ENCODE measurements around the gene FGFRL1. TPM values are rescaled to one million over a fixed set of nuclear protein-coding genes. Genes with fewer than 3 reads are reported as not detected.

Gene FGFRL1
- total RNA-seq, 5 donors from 2014 or later (not counting 1 experiment from before 2014, with no cell fraction given): 14.9 to 25.2 (median 23.7) TPM

- Histone ChIP-seq H3K27me3 (replicated peaks in 1 of 2; ENCODE audit: control insufficient read depth in 2 of 2, extremely low read depth in 1 of 2, insufficient read depth in 2 of 2, low read length in 1 of 2) (peaks cover 0 to 3% of the 10 kb centered on the region in 2 experiments), H3K4me1 (ENCODE audit: control insufficient read depth in 1 of 2, extremely low read depth in 1 of 2, insufficient read depth in 2 of 2, low read length in 2 of 2) (peaks cover 2 to 31% of the 10 kb centered on the region in 2 experiments), H3K4me3 (ENCODE audit: control insufficient read depth in 1 of 2, extremely low read depth in 1 of 2, low read length in 1 of 2) (no peak overlapping the region), H3K36me3 (ENCODE audit: control insufficient read depth in 2 of 2, extremely low read depth in 1 of 2, insufficient read depth in 1 of 2, low read length in 1 of 2) (no peaks in the 10 kb centered on the region), H3K9me3 (no peaks in the 10 kb centered on the region), H3K27ac (ENCODE audit: low read length) (no peak overlapping the region)
- H3K36me3 Mint-ChIP-seq: no peaks in the 10 kb centered on the region
- WGBS (ENCODE audit: insufficient coverage): 94% methylated on average over 33 of the region's 36 CpGs
- H3K4me1 Mint-ChIP-seq: peaks cover 4 to 12% (median 6%) of the 10 kb centered on the region in 3 donors
- ATAC-seq (replicated peaks in 1 of 4): no peak
- H3K27me3 Mint-ChIP-seq: no peaks in the 10 kb centered on the region
- no peaks in the 10 kb centered on the region for H3K9me3 Mint-ChIP-seq
- H3K27ac Mint-ChIP-seq: no peak overlapping the region
- DNase-seq: no peak
- peak overlapping the region; percentile 52 to 54 (median 53) for H3K4me3 Mint-ChIP-seq
- CTCF ChIA-PET: interaction anchor here in 1 of 2 donors (0.5 kb wide), 1 partner anchor 334 kb away, joined by 3 read pairs; no protein-coding TSS in a partner anchor
- POLR2A ChIA-PET: no interaction called here
Measured at GRCh38 chr4:1014291-1015167, 3.1 kb downstream of the FGFRL1 start.

GRCh38 chr4:1015179-1015578 lies 3.8 kb downstream of the FGFRL1 start:
- Mint-ChIP-seq H3K27me3 (no peaks in the 10 kb centered on the region), H3K4me1 (peaks cover 4 to 16% (median 11%) of the 10 kb centered on the region in 3 donors), H3K4me3 (no peak overlapping the region), H3K27ac (no peak overlapping the region), H3K9me3 (no peaks in the 10 kb centered on the region), H3K36me3 (no peaks in the 10 kb centered on the region)
- Histone ChIP-seq H3K4me1 (ENCODE audit: control insufficient read depth in 1 of 2, extremely low read depth in 1 of 2, insufficient read depth in 2 of 2, low read length in 2 of 2) (peaks cover 0 to 36% of the 10 kb centered on the region in 2 experiments), H3K27ac (ENCODE audit: low read length) (no peak overlapping the region), H3K4me3 (ENCODE audit: control insufficient read depth in 1 of 2, extremely low read depth in 1 of 2, low read length in 1 of 2) (no peak overlapping the region), H3K9me3 (no peaks in the 10 kb centered on the region), H3K27me3 (replicated peaks in 1 of 2; ENCODE audit: control insufficient read depth in 2 of 2, extremely low read depth in 1 of 2, insufficient read depth in 2 of 2, low read length in 1 of 2) (peaks cover 0 to 3% of the 10 kb centered on the region in 2 experiments), H3K36me3 (ENCODE audit: control insufficient read depth in 2 of 2, extremely low read depth in 1 of 2, insufficient read depth in 1 of 2, low read length in 1 of 2) (no peaks in the 10 kb centered on the region)
- ChIA-PET POLR2A (no interaction called here), CTCF (no interaction called here)
- 88% methylated on average over 6 of the region's 8 CpGs for WGBS (ENCODE audit: insufficient coverage)
- no peak for DNase-seq
- ATAC-seq (replicated peaks in 1 of 4): no peak

- H3K36me3 ChIP-seq (ENCODE audit: control insufficient read depth in 2 of 2, extremely low read depth in 1 of 2, insufficient read depth in 1 of 2, low read length in 1 of 2): no peaks in the 10 kb centered on the region
- Mint-ChIP-seq H3K27ac (no peak overlapping the region), H3K4me3 (no peak overlapping the region), H3K36me3 (no peaks in the 10 kb centered on the region), H3K27me3 (no peaks in the 10 kb centered on the region), H3K4me1 (peaks cover 2 to 13% (median 5%) of the 10 kb centered on the region in 3 donors), H3K9me3 (no peaks in the 10 kb centered on the region)
- ChIA-PET POLR2A (no interaction called here), CTCF (interaction anchor here in 1 of 2 donors (0.6 to 0.7 kb wide), 2 partner anchors 81 to 92 kb away, joined by 3 to 4 read pairs; no protein-coding TSS in a partner anchor)
- WGBS (ENCODE audit: insufficient coverage): 95% methylated on average over 10 of the region's 10 CpGs
- H3K27ac ChIP-seq (ENCODE audit: low read length): no peak overlapping the region
- H3K4me3 ChIP-seq (ENCODE audit: control insufficient read depth in 1 of 2, extremely low read depth in 1 of 2, low read length in 1 of 2): no peak overlapping the region
- H3K27me3 ChIP-seq (replicated peaks in 1 of 2; ENCODE audit: control insufficient read depth in 2 of 2, extremely low read depth in 1 of 2, insufficient read depth in 2 of 2, low read length in 1 of 2): peaks cover 0 to 3% of the 10 kb centered on the region in 2 experiments
- DNase-seq: no peak
- no peak for ATAC-seq (replicated peaks in 1 of 4)
- peaks cover 0 to 33% of the 10 kb centered on the region in 2 experiments for H3K4me1 ChIP-seq (ENCODE audit: control insufficient read depth in 1 of 2, extremely low read depth in 1 of 2, insufficient read depth in 2 of 2, low read length in 2 of 2)
- H3K9me3 ChIP-seq: no peaks in the 10 kb centered on the region
Measured at GRCh38 chr4:1015746-1016145, 4.3 kb downstream of the FGFRL1 start.

GRCh38 chr4:1017211-1017610 lies 5.8 kb downstream of the FGFRL1 start:
- peaks cover 2 to 14% (median 5%) of the 10 kb centered on the region in 3 donors for H3K4me1 Mint-ChIP-seq
- Histone ChIP-seq H3K4me3 (ENCODE audit: control insufficient read depth in 1 of 2, extremely low read depth in 1 of 2, low read length in 1 of 2) (no peak overlapping the region), H3K27me3 (replicated peaks in 1 of 2; ENCODE audit: control insufficient read depth in 2 of 2, extremely low read depth in 1 of 2, insufficient read depth in 2 of 2, low read length in 1 of 2) (peaks cover 0 to 3% of the 10 kb centered on the region in 2 experiments), H3K4me1 (ENCODE audit: control insufficient read depth in 1 of 2, extremely low read depth in 1 of 2, insufficient read depth in 2 of 2, low read length in 2 of 2) (peaks cover 0 to 29% of the 10 kb centered on the region in 2 experiments), H3K9me3 (no peaks in the 10 kb centered on the region), H3K36me3 (ENCODE audit: control insufficient read depth in 2 of 2, extremely low read depth in 1 of 2, insufficient read depth in 1 of 2, low read length in 1 of 2) (no peaks in the 10 kb centered on the region), H3K27ac (ENCODE audit: low read length) (no peak overlapping the region)
- WGBS (ENCODE audit: insufficient coverage): 98% methylated on average over 7 of the region's 16 CpGs
- no peaks in the 10 kb centered on the region for H3K9me3 Mint-ChIP-seq
- no peak overlapping the region for H3K4me3 Mint-ChIP-seq
- H3K36me3 Mint-ChIP-seq: no peaks in the 10 kb centered on the region
- DNase-seq: no peak
- no peaks in the 10 kb centered on the region for H3K27me3 Mint-ChIP-seq
- CTCF ChIA-PET: no interaction called here
- POLR2A ChIA-PET: no interaction called here
- no peak for ATAC-seq (replicated peaks in 1 of 4)
- H3K27ac Mint-ChIP-seq: no peak overlapping the region

- no peaks in the 10 kb centered on the region for H3K36me3 Mint-ChIP-seq
- H3K4me3 ChIP-seq (ENCODE audit: control insufficient read depth in 1 of 2, extremely low read depth in 1 of 2, low read length in 1 of 2): no peak overlapping the region
- POLR2A ChIA-PET: no interaction called here
- H3K27ac Mint-ChIP-seq: no peak overlapping the region
- H3K36me3 ChIP-seq (ENCODE audit: control insufficient read depth in 2 of 2, extremely low read depth in 1 of 2, insufficient read depth in 1 of 2, low read length in 1 of 2): no peaks in the 10 kb centered on the region
- no peaks in the 10 kb centered on the region for H3K9me3 Mint-ChIP-seq
- H3K27ac ChIP-seq (ENCODE audit: low read length): no peak overlapping the region
- no peak overlapping the region for H3K4me3 Mint-ChIP-seq
- H3K4me1 Mint-ChIP-seq: peaks cover 2 to 13% (median 5%) of the 10 kb centered on the region in 3 donors
- CTCF ChIA-PET: no interaction called here
- ATAC-seq (replicated peaks in 1 of 4) (no peak), DNase-seq (no peak)
- 91% methylated on average over 11 of the region's 15 CpGs for WGBS (ENCODE audit: insufficient coverage)
- no peaks in the 10 kb centered on the region for H3K27me3 Mint-ChIP-seq
- peaks cover 0 to 25% of the 10 kb centered on the region in 2 experiments for H3K4me1 ChIP-seq (ENCODE audit: control insufficient read depth in 1 of 2, extremely low read depth in 1 of 2, insufficient read depth in 2 of 2, low read length in 2 of 2)
- peaks cover 0 to under 1% of the 10 kb centered on the region in 2 experiments for H3K27me3 ChIP-seq (replicated peaks in 1 of 2; ENCODE audit: control insufficient read depth in 2 of 2, extremely low read depth in 1 of 2, insufficient read depth in 2 of 2, low read length in 1 of 2)
- H3K9me3 ChIP-seq: no peaks in the 10 kb centered on the region
Measured at GRCh38 chr4:1017706-1018105, 6.3 kb downstream of the FGFRL1 start.

GRCh38 chr4:1018147-1019020 lies 7.0 kb downstream of the FGFRL1 start:
- DNase-seq: no peak
- Histone ChIP-seq H3K9me3 (no peaks in the 10 kb centered on the region), H3K36me3 (ENCODE audit: control insufficient read depth in 2 of 2, extremely low read depth in 1 of 2, insufficient read depth in 1 of 2, low read length in 1 of 2) (no peaks in the 10 kb centered on the region), H3K4me3 (ENCODE audit: control insufficient read depth in 1 of 2, extremely low read depth in 1 of 2, low read length in 1 of 2) (no peak overlapping the region), H3K4me1 (ENCODE audit: control insufficient read depth in 1 of 2, extremely low read depth in 1 of 2, insufficient read depth in 2 of 2, low read length in 2 of 2) (peaks cover 0 to 19% of the 10 kb centered on the region in 2 experiments), H3K27me3 (replicated peaks in 1 of 2; ENCODE audit: control insufficient read depth in 2 of 2, extremely low read depth in 1 of 2, insufficient read depth in 2 of 2, low read length in 1 of 2) (no peaks in the 10 kb centered on the region), H3K27ac (ENCODE audit: low read length) (no peak overlapping the region)
- ChIA-PET CTCF (no interaction called here), POLR2A (no interaction called here)
- Mint-ChIP-seq H3K36me3 (no peaks in the 10 kb centered on the region), H3K9me3 (no peaks in the 10 kb centered on the region), H3K4me3 (no peak overlapping the region), H3K27me3 (no peaks in the 10 kb centered on the region), H3K4me1 (peaks cover 2 to 13% (median 5%) of the 10 kb centered on the region in 3 donors), H3K27ac (no peak overlapping the region)
- WGBS (ENCODE audit: insufficient coverage): 95% methylated on average over 22 of the region's 29 CpGs
- ATAC-seq (replicated peaks in 1 of 4): no peak
